Islet of Langerhans (tissue), 1 donor: ENCODE data around the gene PTCH1.

Experiments
- FAIRE-seq: peaks from one replicate; lab custom pipeline; 2011; peaks lifted over from hg19 to GRCh38; lab: Jason Lieb, UNC

The PTCH1 gene

DNA sequence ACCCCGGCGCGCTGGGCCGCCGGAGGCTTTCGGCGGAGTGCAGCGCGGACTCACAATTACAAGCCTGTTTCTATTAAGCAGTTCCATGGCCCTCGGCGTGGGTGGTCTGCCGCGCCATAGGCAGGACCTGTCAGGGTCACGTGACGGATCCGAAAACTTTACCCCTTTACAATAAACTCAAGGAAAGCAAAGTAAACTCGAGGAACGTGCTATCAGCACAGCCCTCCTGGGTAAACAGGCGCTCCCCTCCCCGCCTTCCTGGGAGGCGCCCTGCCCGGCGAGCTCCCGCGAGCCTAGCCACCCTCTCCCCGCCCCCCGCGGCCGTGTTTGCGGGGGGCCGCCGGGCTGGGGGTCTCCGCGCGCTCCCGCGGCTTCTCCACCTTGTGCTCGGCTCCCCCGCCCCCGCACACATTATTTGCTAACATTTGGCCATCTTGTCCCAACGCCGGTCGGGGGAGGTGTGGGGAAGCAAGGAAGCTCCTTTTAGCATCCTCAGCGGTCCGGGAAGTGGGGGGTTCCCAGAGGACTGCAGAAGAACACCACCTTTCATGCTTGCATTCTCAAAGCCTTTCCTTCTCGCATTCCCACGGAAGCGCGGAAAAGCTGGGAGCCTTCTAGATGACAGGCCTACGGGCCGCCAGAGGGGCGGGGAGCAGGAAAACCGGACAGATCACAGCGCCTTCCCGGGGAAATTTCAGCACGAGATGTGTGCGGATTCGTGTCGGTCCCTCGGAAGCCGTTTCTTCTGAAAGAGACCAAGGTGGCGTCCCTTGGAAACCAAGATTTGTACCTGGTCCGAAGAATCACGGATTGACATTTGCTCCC is at the start of gene PTCH1:
Gene PTCH1 (minus strand): TSS at position 238 of the 825 bp plus-strand sequence.
- FAIRE-seq: no peak

GRCh38 chr9:95565982-95566381 is 49.2 kb upstream of the PTCH1 start:
- FAIRE-seq: no peak

- FAIRE-seq: no peak
Measured at GRCh38 chr9:95561913-95562312, 45.1 kb upstream of the PTCH1 start.

DNA sequence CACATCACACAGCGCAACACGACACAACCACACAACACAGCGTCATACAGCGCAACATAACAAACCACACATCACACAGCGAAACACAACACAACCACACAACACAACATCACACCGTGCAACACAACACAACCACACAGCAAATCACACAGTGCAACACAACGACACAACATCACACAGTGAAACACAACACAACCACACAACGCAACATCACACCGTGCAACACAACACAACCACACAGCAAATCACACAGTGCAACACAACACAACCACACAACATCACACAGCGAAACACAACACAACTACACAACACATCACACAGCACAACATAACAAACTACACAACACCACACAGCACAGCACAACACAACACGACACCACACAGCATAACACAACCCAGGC is 40.4 kb upstream of the PTCH1 start:
- FAIRE-seq: no peak

- FAIRE-seq: no peak
Measured at GRCh38 chr9:95556521-95556920, 39.8 kb upstream of the PTCH1 start.

DNA sequence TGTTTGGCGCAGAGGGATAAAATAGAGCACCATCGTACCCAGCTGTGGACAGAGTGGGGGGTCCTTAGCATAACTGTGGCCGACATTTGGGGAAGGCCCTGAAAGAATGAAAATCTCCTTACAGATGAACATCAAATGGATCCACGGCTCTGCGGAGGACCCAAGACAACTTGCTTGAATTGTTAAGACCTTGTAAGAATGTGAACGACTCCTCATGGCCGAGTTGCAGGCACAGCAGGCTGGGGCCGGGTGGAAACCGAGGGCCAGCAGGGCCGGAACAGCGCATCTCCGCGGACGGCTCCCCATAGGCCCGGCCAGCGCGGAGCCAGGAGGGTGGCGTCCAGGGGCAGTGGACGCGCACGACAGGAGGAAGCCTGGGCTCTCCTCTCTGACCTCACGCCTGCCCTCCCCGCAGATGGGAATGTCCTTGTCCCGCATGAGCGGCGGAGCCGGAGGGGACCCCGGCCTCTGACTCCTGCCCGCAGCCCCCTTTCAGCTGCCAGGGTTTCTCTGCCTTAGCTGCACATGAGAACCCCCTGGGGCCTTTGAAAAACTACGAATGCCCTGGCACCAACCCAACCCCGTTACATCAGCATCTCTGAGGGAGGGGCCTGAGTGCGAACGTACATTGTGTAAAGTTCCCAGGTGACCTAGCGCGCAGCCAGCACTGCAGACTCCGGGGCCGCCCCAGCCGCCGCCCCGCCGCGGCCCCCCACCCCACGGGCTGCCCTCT is 36.2 kb upstream of the PTCH1 start:
- no peak for FAIRE-seq

DNA sequence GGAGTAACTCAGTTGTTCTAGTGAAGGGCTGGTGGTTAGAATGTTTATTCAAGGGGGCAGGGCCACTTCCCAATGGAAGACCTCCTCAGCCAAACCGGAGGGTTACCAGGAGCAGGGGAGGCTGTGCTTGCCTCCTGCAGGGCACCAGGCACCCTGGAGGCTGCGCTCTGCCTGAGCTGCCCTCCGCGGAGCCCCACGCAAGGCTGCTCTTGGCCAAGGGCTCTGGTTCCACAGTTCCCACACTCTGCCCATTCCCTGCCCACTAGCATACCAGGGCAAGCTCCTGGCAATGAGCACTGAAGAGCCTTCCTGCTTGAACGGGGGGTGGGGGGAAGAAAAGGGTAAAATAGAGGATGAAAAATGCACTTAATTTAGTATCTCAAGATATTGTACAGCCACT is 35.5 kb upstream of the PTCH1 start:
- FAIRE-seq: no peak

GRCh38 chr9:95551406-95551805 is 34.6 kb upstream of the PTCH1 start:
- no peak for FAIRE-seq

DNA sequence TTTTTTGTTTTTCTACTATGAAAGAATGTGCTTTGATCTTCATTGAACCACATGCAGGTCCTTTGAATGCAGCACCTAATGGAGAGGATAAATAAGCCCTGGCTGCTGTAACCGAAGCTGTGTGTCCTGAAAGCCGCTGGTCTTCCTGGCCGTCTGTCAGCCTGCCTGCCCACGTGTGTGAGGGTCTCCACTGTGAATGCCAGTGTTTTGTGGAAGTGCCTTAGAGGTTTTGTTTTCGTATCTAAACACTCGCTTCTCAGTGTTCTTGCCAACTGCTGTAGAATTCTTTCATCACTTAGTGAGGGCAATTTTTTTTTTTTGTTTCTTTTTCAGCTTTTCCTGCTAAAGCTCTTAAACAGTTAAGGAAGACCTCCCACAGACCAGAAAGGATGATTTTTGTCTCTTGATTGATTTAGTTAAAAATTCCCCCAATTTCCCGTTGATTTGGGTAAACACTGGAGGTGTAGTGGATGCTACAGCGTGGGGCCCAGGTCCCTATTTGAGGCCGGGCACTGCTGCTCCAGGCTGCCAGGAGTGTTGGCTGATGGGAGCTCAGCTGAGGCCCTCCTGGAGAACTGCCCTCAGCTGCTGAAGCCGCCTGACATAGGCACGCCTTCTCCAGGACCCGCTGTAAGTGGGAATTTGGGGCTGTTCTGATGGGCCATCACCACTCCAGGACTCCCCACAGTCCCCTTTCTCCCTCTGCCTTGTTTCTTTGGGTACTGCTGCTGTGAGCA is 29.2 kb upstream of the PTCH1 start:
- FAIRE-seq: no peak

- FAIRE-seq: no peak
Measured at GRCh38 chr9:95533996-95534680, 17.4 kb upstream of the PTCH1 start.

GRCh38 chr9:95529910-95530309 is 13.1 kb upstream of the PTCH1 start:
- FAIRE-seq: peak; percentile 65

DNA sequence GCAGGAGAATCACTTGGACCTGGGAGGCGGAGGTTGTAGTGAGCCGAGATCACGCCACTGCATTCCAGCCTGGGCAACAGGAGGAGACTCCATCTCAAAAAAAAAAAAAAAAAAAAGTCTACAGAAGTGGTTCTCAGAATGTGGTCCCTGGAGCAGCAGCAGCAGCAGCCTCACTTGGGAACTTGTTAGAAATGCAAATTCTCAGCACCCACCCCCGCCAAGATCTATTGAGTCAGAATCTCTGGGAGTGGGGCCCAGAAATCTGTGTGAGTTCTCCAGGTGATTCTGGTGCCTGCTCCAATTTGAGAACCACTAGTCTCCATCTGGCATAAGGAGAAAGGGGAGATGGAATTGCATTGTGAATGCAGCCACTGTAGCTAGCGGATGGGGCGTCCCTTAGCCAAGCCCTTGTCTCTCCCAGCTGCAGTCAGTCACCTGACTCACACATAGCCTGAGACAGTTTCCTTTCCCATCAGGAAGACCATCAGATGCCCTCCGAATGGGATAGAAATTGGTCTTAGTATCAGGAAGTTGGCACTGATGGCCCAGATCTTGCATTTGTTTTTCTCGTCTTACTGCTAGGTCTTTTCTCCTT is 12.2 kb upstream of the PTCH1 start:
- FAIRE-seq: no peak

- FAIRE-seq: no peak
Measured at GRCh38 chr9:95522871-95523370, 6.2 kb upstream of the PTCH1 start.

GRCh38 chr9:95521699-95522098 is 4.9 kb upstream of the PTCH1 start:
- no peak for FAIRE-seq

DNA sequence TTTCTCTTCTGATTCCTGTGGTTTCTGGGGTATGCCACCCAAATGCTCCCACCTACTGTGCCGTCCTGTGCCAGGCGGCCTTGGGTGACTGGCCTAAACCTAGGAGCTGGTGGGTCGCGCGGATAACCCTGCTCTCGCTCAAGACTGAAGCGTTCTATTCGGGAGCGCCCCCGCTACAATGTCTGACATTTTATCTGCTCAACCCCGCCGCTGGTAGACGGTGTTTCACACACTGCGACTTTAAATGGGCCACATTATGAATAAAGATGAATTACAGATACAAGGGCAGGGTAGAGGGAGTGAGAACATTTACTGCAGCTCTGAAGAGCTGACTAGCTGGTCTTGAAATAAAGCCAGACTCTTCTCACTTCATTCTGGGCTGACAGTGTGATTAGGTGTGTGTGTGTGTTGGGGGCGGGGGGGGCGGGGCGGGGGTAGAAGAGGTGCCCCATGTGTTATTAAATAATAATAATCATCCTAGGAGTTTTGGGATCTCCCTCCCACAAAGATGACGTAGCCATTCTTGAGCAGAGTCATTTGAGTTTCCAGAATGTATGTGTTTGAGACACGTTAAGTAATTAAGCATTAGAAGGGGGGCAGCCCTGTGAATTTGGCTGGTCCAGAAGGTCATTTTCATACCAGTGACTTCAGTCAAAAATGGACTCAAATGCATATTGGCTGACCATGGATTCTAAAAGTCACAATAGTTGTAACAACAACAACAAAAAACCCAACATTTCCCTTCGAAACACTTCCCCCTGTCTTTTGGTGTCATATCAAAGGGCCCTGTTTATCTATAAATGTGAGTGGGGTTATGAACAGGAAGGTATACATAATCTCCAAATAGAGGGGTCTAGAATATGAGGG is 1.0 kb upstream of the PTCH1 start:
- no peak for FAIRE-seq

GRCh38 chr9:95516221-95516733 is 494 bp downstream of the PTCH1 start:
- FAIRE-seq: no peak

- no peak for FAIRE-seq
Measured at GRCh38 chr9:95515272-95516113, 1.3 kb downstream of the PTCH1 start.

DNA sequence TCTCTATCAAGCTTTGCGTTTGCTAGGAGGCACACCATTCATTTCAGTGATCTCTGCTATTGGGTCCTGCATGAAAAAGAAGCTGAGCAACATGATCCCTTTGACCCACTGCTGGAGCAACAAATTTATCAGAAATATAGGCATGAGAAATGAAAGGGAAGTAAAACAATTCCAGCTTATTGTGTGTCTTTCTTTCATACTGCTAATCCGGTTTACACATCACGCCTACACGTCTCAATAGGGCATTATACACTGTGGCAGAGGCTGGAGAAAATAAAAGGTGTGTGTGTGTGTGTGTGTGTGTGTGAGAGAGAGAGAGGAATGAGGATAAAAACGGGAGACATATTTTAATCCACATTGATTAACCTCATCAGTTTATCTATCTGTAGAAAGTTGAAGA is 2.4 kb downstream of the PTCH1 start:
- no peak for FAIRE-seq

- no peak for FAIRE-seq
Measured at GRCh38 chr9:95513711-95514110, 3.1 kb downstream of the PTCH1 start.

- no peak for FAIRE-seq
Measured at GRCh38 chr9:95512709-95513095, 4.1 kb downstream of the PTCH1 start.
